DOHH2 (cell line): ENCODE measurements around the gene GOLGA6L10.
"Not testable (repeated sequence)": the region's sequence is repeated elsewhere in the genome, so short reads cannot be mapped to it uniquely, and the experiment has no call there.

Experiments used
- CTCF ChIP-seq: fragments of 200-600 bp; sonication (generic); IDR thresholded peaks from one replicate; pipeline ENCODE4 v1.5.1; 2014; ENCODE audit warnings: antibody characterized with exemption, mild to moderate bottlenecking, low read depth, low read length; ENCODE audit not compliant: poor library complexity, severe bottlenecking
- EZH2phosphoT487 ChIP-seq: fragments of 200-600 bp; sonication (generic); IDR thresholded peaks from 2 replicates; pipeline ENCODE4 v1.6.1; 2017; ENCODE audit warnings: borderline replicate concordance, mild to moderate bottlenecking, antibody characterized with exemption, low read length, moderate library complexity, mixed read lengths

DNA sequence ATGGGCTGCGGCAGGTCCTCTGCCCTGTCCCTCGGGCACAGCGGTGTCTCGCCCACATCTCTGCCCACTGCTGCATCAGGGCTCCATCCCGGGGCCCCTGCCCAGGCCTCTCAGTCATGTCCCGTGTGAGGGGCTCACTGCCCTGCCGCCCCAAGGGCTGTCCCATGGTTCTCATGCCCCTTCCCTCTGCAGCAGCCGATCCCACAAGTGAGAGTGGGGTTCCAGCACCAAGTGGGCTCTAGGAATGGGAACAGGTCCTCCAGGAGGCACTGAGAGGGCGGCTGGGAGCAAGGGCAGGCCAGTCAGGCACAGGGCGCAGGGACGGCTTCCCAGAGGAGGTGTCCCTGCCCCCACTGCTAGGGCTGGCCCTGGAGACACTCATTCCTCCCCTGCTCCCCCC lies 18.4 kb downstream of the GOLGA6L10 start:
- not testable (repeated sequence) for TF ChIP-seq CTCF, EZH2phosphoT487
